COLO668 (cell line): ENCODE data around the gene BCOR.

ENCODE experiments used
- DNase-seq: peaks from one replicate; lab custom pipeline; 2025; ENCODE audit not compliant: unreplicated experiment; lab: John Stamatoyannopoulos, UW

BCOR gene

GRCh38 chrX:40086569-40087335 lies 11.0 kb downstream of the BCOR start:
- DNase-seq: peak; percentile 63

GRCh38 chrX:40085714-40086113 lies 12.0 kb downstream of the BCOR start:
- no peak for DNase-seq

GRCh38 chrX:40085102-40085551 lies 12.6 kb downstream of the BCOR start:
- DNase-seq: no peak

GRCh38 chrX:40084471-40085101 lies 13.2 kb downstream of the BCOR start:
- no peak for DNase-seq

- DNase-seq: no peak
Observed at GRCh38 chrX:40083979-40084359, 13.8 kb downstream of the BCOR start.

- peak; percentile 53 for DNase-seq
Observed at GRCh38 chrX:40083120-40083978, 14.4 kb downstream of the BCOR start.

- DNase-seq: peak; percentile 31
Observed at GRCh38 chrX:40082447-40083119, 15.2 kb downstream of the BCOR start.

GRCh38 chrX:40081679-40082068 lies 16.1 kb downstream of the BCOR start:
- DNase-seq: no peak

- no peak for DNase-seq
Observed at GRCh38 chrX:40080894-40081678, 16.7 kb downstream of the BCOR start.

- no peak for DNase-seq
Observed at GRCh38 chrX:40079572-40079971, 18.2 kb downstream of the BCOR start.

GRCh38 chrX:40078489-40079227 lies 19.1 kb downstream of the BCOR start:
- DNase-seq: no peak

- no peak for DNase-seq
Observed at GRCh38 chrX:40077906-40078305, 19.9 kb downstream of the BCOR start.

GRCh38 chrX:40076750-40077575 lies 20.8 kb downstream of the BCOR start:
- DNase-seq: no peak

GRCh38 chrX:40074959-40075332 lies 22.8 kb downstream of the BCOR start:
- no peak for DNase-seq

GRCh38 chrX:40074080-40074958 lies 23.4 kb downstream of the BCOR start:
- no peak for DNase-seq

- no peak for DNase-seq
Observed at GRCh38 chrX:40073439-40074054, 24.2 kb downstream of the BCOR start.

GRCh38 chrX:40072246-40072645 lies 25.5 kb downstream of the BCOR start:
- DNase-seq: no peak
